ENCODE results near the gene SLC35F5. TPM values are rescaled to one million over a fixed set of nuclear protein-coding genes. Genes with fewer than 3 reads are reported as not detected.

Gene SLC35F5
- total and polyA plus RNA-seq, 2 of the 4 experiments (the other 2 are of a cell fraction), result 30.5 to 93.4 TPM

DNA sequence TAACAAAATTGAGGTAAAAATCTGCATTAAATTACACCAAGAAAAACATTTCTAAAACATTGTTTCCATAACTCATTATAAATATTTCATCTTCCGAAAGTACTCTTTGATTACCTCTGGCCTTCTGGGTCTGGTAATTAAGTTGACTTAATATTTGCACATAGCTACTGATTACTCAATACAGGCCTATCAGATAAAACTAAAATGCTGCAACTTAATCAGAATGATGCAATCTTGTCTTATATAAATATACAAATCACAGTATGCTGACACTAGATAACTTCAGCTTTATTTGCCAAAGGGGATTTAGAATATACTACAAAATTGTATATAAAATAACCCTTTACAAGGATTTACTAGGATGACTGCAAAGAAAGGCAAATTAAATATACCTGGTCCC is 49.3 kb downstream of the SLC35F5 start:
- WGBS, 2 experiments (ENCODE audit: extremely low coverage in 2 of 2, insufficient read length in 1 of 2), result no CpG with 5 or more reads among the region's 1 CpG
- Histone ChIP-seq H3K27ac (ENCODE audit: insufficient read depth, low read length) (no peak overlapping the region; the same call in 1 of the 2 replicates), H3K9me1 (ENCODE audit: insufficient read depth, low read length) (no peaks in the 10 kb centered on the region), H2AK9ac (replicated peaks; ENCODE audit: low read depth, low read length, poor library complexity) (no peak overlapping the region), H3K9me3 (ENCODE audit: control insufficient read depth, insufficient read depth, low read length) (no peaks in the 10 kb centered on the region), H4K20me1 (ENCODE audit: insufficient read depth, low read length) (no peaks in the 10 kb centered on the region), H3K56ac (ENCODE audit: extremely low read depth, insufficient read depth, low read length) (no peak overlapping the region), H3K4me3 (ENCODE audit: insufficient read depth, low read depth, low read length) (no peak overlapping the region), H3K36me3 (ENCODE audit: control insufficient read depth, insufficient read depth, low read length) (peaks cover 2% of the 10 kb centered on the region), H3K18ac (ENCODE audit: low read depth, low read length) (no peak overlapping the region), H2AFZ (replicated peaks; ENCODE audit: low read length, poor library complexity) (no peak overlapping the region), H3K4me1 (ENCODE audit: control insufficient read depth, insufficient read depth, low read length) (no peaks in the 10 kb centered on the region; the same call in 1 of the 2 replicates), H3K14ac (replicated peaks; ENCODE audit: low read depth, low read length) (no peak overlapping the region), H3K9ac (ENCODE audit: low read depth, low read length) (no peak overlapping the region), H3K23ac (ENCODE audit: low read depth, low read length) (no peak overlapping the region), H2BK20ac (ENCODE audit: low read depth, low read length) (no peak overlapping the region), H3K4ac (ENCODE audit: low read depth, low read length) (no peak overlapping the region), H2AK5ac (ENCODE audit: low read depth, low read length) (no peak overlapping the region), H2BK15ac (ENCODE audit: low read depth, low read length) (no peak overlapping the region), H4K8ac (ENCODE audit: low read depth in 2 of 2, low read length in 2 of 2) (no peak overlapping the region), H4K5ac (ENCODE audit: low read depth, low read length) (no peak overlapping the region), H2BK5ac (ENCODE audit: low read depth, low read length, poor library complexity, severe bottlenecking) (no peak overlapping the region), H3K27me3 (ENCODE audit: control insufficient read depth, insufficient read depth, low read length) (no peaks in the 10 kb centered on the region), H4K91ac (ENCODE audit: insufficient read depth, low read depth, low read length) (no peak overlapping the region), H2BK120ac (ENCODE audit: low read depth, low read length) (no peak overlapping the region), H3K79me1 (ENCODE audit: low read depth in 1 of 2, low read length in 2 of 2) (no peaks in the 10 kb centered on the region), H3K4me2 (ENCODE audit: low read depth, low read length) (no peak overlapping the region)
- in situ Hi-C loops (cut with MboI; ENCODE audit: low sequenced_read_pairs), result no loop called here
- intact Hi-C loops (cut with micrococcal nuclease), result no loop called here
- no TSS peak for BruUV-seq (replicated peaks)
- TF ChIP-seq USF2 (IDR thresholded peaks at IDR 0.05; ENCODE audit: low read depth, low read length) (no peak), RFX5 (IDR thresholded peaks at IDR 0.05; ENCODE audit: low read depth, low read length) (peak; percentile 50; the same call in 1 of the 2 replicates), CEBPB (IDR thresholded peaks at IDR 0.05; ENCODE audit: low read depth, low read length) (peak; percentile 89)
- ATAC-seq (ENCODE audit: low read depth) (peak; percentile 28; the same call in 1 of the 2 replicates), DNase-seq (peak; percentile 42)
- dilution Hi-C loops (cut with HindIII; ENCODE audit: low sequenced_read_pairs, unreplicated experiment), result no loop called here
- CTCF ChIA-PET, result no interaction called here
- POLR2A ChIA-PET (ENCODE audit: unreplicated experiment), result no interaction called here
